GM12865 (cell line): ENCODE results near the gene DNPH1.

Experiments used
- DNase-seq: peaks from one replicate; pipeline ENCODE4 v3.0.0; 2010; ENCODE audit warnings: low read depth
- H3K4me3 ChIP-seq: 2 replicates; pipeline ENCODE4 v1.5.1; 2011; ENCODE audit warnings: mild to moderate bottlenecking, low read depth, low read length, control low read depth
- CTCF ChIP-seq: IDR thresholded peaks from 2 replicates; pipeline ENCODE4 v1.5.1; 2011; ENCODE audit warnings: low read length, control low read depth, low read depth, inconsistent platforms; ENCODE audit not compliant: insufficient read depth; ENCODE audit errors: missing control alignments

DNPH1 gene

GRCh38 chr6:43203029-43203717 is 26.1 kb downstream of the DNPH1 start:
- no peak for DNase-seq
- no peak overlapping the region for H3K4me3 ChIP-seq
- no peak for TF ChIP-seq CTCF

GRCh38 chr6:43202451-43202850 is 26.8 kb downstream of the DNPH1 start:
- DNase-seq, result no peak
- no peak for TF ChIP-seq CTCF
- H3K4me3 ChIP-seq, result no peak overlapping the region

GRCh38 chr6:43200541-43200940 is 28.7 kb downstream of the DNPH1 start:
- TF ChIP-seq CTCF, result no peak
- H3K4me3 ChIP-seq, result no peak overlapping the region
- DNase-seq, result no peak

GRCh38 chr6:43199912-43200311 is 29.4 kb downstream of the DNPH1 start:
- no peak for TF ChIP-seq CTCF
- no peak overlapping the region for H3K4me3 ChIP-seq
- no peak for DNase-seq

- no peak overlapping the region for H3K4me3 ChIP-seq
- no peak for DNase-seq
- no peak for TF ChIP-seq CTCF
These were observed 32.9 kb downstream of the DNPH1 start for GRCh38 chr6:43196337-43196736.

- no peak for TF ChIP-seq CTCF
- no peak for DNase-seq
- no peak overlapping the region for H3K4me3 ChIP-seq
These were observed 35.4 kb downstream of the DNPH1 start for GRCh38 chr6:43193929-43194328.

- DNase-seq, result no peak
- H3K4me3 ChIP-seq, result no peak overlapping the region
- no peak for TF ChIP-seq CTCF
These were observed 36.4 kb downstream of the DNPH1 start for GRCh38 chr6:43192911-43193310.
